Choroid plexus epithelial cell (primary cell): ENCODE measurements around the gene RPL32.

Experiments used
- DNase-seq: peaks from one replicate; pipeline ENCODE4 v3.0.0-alpha.2; 2010; ENCODE audit warnings: low read depth
- H3K4me3 ChIP-seq: 2 replicates; pipeline ENCODE4 v1.5.1; 2011; ENCODE audit warnings: low read depth, mild to moderate bottlenecking, control low read depth, low read length, moderate library complexity
- TF ChIP-seq, protein P1 (sequence below): conservative IDR thresholded peaks from 2 replicates; pipeline ENCODE4 v1.5.1; 2011; ENCODE audit warnings: low read depth, mild to moderate bottlenecking, control low read depth, inconsistent platforms, low read length, moderate library complexity

Gene RPL32

DNA sequence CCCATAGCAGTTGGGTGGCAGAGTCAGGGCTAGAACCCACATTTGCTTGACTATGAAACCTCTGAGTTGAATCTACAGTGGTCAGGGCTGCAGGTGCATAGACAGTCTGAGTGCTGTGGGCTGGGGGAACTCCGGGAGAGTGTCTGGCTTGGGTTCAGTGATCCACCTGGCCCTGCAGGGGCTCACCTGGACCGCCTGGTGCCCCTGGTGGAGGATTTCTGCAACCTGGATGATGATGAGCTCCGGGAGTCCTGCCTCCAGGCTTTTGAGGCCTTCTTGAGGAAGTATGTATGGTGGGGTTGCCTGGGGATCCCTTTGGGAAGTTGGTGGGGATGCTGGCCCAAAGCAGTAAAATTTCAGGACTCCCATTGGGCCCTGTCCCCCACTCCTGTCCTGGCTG is 28.6 kb downstream of the RPL32 start:
- no peak overlapping the region for H3K4me3 ChIP-seq
- DNase-seq, result no peak

DNA sequence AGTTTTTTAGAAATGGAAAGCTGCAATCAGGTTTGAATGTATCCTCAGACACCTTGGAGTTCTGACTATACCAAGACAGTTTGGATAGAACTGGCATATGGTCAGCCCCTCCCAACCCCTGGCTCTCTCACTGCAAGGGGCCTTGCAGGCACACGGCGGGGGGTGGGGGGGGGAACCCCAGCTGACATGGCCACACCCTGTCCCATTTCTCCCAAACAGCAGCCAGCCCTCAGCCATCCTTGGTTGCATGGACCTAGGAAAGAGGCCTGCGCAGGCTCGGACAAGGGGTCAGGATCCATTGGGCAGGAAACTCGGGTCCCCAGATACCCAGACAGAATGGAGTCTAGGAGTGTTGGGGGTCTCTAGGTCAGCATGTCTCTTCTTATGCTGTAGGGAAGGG is 30.4 kb downstream of the RPL32 start:
- TF ChIP-seq, protein P1, sequence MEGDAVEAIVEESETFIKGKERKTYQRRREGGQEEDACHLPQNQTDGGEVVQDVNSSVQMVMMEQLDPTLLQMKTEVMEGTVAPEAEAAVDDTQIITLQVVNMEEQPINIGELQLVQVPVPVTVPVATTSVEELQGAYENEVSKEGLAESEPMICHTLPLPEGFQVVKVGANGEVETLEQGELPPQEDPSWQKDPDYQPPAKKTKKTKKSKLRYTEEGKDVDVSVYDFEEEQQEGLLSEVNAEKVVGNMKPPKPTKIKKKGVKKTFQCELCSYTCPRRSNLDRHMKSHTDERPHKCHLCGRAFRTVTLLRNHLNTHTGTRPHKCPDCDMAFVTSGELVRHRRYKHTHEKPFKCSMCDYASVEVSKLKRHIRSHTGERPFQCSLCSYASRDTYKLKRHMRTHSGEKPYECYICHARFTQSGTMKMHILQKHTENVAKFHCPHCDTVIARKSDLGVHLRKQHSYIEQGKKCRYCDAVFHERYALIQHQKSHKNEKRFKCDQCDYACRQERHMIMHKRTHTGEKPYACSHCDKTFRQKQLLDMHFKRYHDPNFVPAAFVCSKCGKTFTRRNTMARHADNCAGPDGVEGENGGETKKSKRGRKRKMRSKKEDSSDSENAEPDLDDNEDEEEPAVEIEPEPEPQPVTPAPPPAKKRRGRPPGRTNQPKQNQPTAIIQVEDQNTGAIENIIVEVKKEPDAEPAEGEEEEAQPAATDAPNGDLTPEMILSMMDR, result no peak
- no peak for DNase-seq
- no peak overlapping the region for H3K4me3 ChIP-seq

More for the DNA sequence above, 28.6 kb downstream of the RPL32 start:
- TF ChIP-seq, protein P1, result no peak

DNA sequence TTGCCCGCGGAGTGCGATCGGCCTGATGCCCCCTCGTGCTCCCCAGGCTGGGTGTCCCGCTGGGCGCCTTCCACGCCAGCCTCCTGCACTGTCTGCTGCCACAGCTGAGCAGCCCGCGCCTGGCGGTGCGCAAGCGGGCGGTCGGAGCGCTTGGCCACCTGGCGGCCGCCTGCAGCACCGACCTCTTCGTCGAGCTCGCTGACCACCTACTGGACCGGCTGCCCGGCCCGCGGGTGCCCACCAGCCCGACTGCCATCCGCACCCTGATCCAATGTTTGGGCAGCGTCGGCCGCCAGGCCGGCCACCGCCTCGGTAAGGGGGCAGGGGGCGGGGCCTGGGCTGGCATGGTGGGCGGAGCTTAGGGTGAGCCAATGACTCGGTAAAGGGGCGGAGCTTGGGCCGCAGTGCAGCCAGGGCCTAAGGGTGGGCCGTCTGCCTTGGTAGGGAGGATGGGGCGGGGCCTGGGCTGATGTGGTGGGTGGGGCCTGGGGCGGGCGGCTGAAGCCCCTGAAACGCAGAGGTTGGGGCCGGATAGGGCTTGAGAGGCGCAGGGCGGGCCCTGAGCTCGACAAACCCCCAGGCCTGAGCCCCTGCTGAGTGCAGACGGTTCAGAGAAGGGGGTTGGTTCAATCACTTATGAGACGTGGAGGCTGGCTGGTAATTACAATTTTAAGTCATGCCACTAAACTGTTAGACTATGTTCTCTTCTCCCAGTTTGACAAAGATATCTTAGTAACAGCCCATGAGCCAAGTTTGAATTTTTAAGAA is 31.2 kb downstream of the RPL32 start:
- peak; percentile 94 for DNase-seq
- peak overlapping the region; percentile 79 for H3K4me3 ChIP-seq
- TF ChIP-seq, protein P1, result peak; percentile 61

DNA sequence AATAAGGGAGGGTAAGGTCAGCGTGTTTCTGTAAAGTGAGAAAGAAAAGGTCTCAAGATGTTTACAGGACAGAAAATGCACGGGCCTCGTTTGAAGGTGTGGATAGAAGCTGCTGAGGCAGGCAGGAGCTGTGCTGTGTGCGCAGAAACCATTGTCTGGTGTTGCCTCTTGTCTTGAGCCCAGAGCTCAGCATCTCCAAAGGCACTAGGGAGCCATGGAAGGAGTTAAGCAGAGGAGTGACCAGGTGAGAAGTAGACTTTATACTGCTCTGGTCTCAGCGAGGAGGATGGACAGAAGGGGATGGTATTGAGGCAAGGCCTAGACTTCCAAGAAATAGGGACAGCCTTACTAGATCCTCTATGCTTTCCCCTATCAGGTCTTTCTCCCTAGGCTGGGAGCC is 31.9 kb downstream of the RPL32 start:
- TF ChIP-seq, protein P1, result no peak
- no peak overlapping the region for H3K4me3 ChIP-seq
- DNase-seq, result no peak

- no peak for DNase-seq
- TF ChIP-seq, protein P1, result no peak
- no peak overlapping the region for H3K4me3 ChIP-seq
Observed at GRCh38 chr3:12809001-12809400, 32.4 kb downstream of the RPL32 start.

DNA sequence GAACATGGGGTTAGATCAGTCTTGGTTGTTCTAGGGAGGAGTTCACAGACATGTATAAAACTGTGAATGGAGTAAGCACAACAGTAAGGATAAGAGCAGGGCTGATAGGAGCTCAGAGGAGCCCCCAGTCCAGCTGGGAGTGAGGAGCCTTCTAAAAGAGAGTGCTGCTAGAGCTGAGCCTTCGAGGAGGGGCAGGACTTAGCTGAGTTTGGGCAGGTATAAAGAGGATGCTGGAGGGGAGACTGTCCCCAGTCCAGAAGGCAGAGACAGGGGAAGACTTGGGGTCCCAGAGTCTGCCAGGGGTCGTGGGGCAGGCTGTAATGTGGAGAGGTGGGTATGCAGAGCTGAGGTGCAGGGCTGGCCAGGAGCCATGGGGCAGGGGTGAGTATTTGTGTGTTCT is 32.8 kb downstream of the RPL32 start:
- DNase-seq, result no peak
- H3K4me3 ChIP-seq, result no peak overlapping the region
- TF ChIP-seq, protein P1, result no peak

GRCh38 chr3:12807601-12808359 is 33.6 kb downstream of the RPL32 start:
- H3K4me3 ChIP-seq, result no peak overlapping the region
- no peak for DNase-seq
- TF ChIP-seq, protein P1, result no peak
